Pancreas (tissue), 10 donors: ENCODE data around the gene CDC34. TPM values are rescaled to one million over a fixed set of nuclear protein-coding genes. Genes with fewer than 3 reads are reported as not detected.

Experiments used
- ATAC-seq, 4 donors: fragments of 200-7000 bp; cut with Tn5 transposase; one replicate each; pipeline versions ENCODE4 v1.8.0 to v1.9.1; 2020; ENCODE audit warnings: mild to moderate bottlenecking in 4 of 4, moderate library complexity in 4 of 4
- DNase-seq, 6 donors: peaks; one replicate each; pipeline ENCODE4 v3.0.0-alpha.2; 2020
- FAIRE-seq: peaks from 2 replicates; lab custom pipeline; 2012; peaks lifted over from hg19 to GRCh38; lab: Jason Lieb, UNC
- H3K27ac ChIP-seq, 4 donors: fragments of 200-600 bp; sonication (generic); 1 replicate in 3 of 4; 2 replicates in 1 of 4; pipeline versions ENCODE4 v1.5.0 to v1.8.0; 2020
- H3K27me3 ChIP-seq, 4 donors: fragments of 200-600 bp; one replicate each; pipeline ENCODE4 v1.8.0; 2021
- H3K36me3 ChIP-seq, 3 donors: fragments of 200-600 bp; sonication (generic) in 1 of 3; one replicate each; pipeline versions ENCODE4 v1.5.0 to v1.8.0; 2020 to 2021
- H3K4me1 ChIP-seq, 3 donors: fragments of 200-600 bp; one replicate each; pipeline ENCODE4 v1.8.0; 2021
- H3K4me3 ChIP-seq, 4 donors: fragments of 200-600 bp; sonication (generic) in 2 of 4; one replicate each; pipeline versions ENCODE4 v1.5.0 to v1.8.0; 2020 to 2021
- H3K9me3 ChIP-seq, 4 donors: fragments of 200-600 bp; one replicate each; pipeline ENCODE4 v1.8.0; 2021
- CTCF ChIP-seq, 4 donors: fragments of 200-600 bp; sonication (generic) in 3 of 4; IDR thresholded peaks; one replicate each; pipeline versions ENCODE4 v1.5.0 to v1.8.0; 2021; ENCODE audit warnings: antibody characterized with exemption in 4 of 4
- WGBS, 2 donors: extraction: QIAGEN DNeasy Blood & Tissue Kit; methylation state at CpG; one replicate each; pipeline ENCODE4 v1.1.7; 2013; 5-methylcytosine and 5-hydroxymethylcytosine counted together
- intact Hi-C, 3 donors: fragments of 100-400 bp; cut with DNase I; formaldehyde crosslinking; loops; one replicate each; pipeline versions ENCODE4 v1.11.1 to v1.14.2; 2022
- polyA plus RNA-seq, 2 donors: library from polyadenylated mRNA; stranded (reverse); fragments of 200-250 nt; gene quantifications; one replicate each; pipeline ENCODE4 v1.2.3, GENCODE V29; 2013
- total RNA-seq, 6 donors: library from RNA; stranded (reverse); fragmentation: NEBNext Ultra II Directional in 4 of 6; extraction: Animal tissue kit (Norgen Biotek cat#: 25700) in 4 of 6; gene quantifications; one replicate each; pipeline versions ENCODE4 v1.2.1 to v1.2.4, GENCODE V29; 2021 to 2023
- donor health status: healthy with polysubstance abuse.
- donor health status: DM: no; HTN: no; CAD: no; lungs with moderate emphysema.
- donor health status: DM: no; HTN: no; CAD: no.
- donor health status: control.
- donor health status: control.
- donor health status: Bipolar disorder and iron deficiency.
- donor health status: DM: yes; HTN: yes; CAD: no.
- donor health status: DM: no; HTN: no; CAD: no.
- donor health status: DM: no; HTN: no; CAD: no.
- donor health status: DM: yes; HTN: yes; CAD: no.

The CDC34 gene
- total and polyA plus RNA-seq, 8 donors, result 26.2 to 107 (median 45.6) TPM

GRCh38 chr19:495081-495401 lies 36.5 kb upstream of the CDC34 start:
- Histone ChIP-seq H3K36me3 (no peaks in the 10 kb centered on the region), H3K9me3 (no peaks in the 10 kb centered on the region), H3K4me3 (no peak overlapping the region), H3K27ac (no peak overlapping the region), H3K27me3 (peaks cover 0 to 10% (median 6%) of the 10 kb centered on the region in 4 donors), H3K4me1 (peaks cover 0 to 7% (median 5%) of the 10 kb centered on the region in 3 donors)
- FAIRE-seq (no peak), ATAC-seq (no peak), DNase-seq (peak in 3 of 6 donors; percentile 18 to 64 (median 37))
- intact Hi-C loops, result no loop called here
- WGBS, 2 donors, result 39 to 44% methylated on average over 10 of the region's 10 CpGs
- TF ChIP-seq CTCF (IDR thresholded peaks at IDR 0.05), result no peak

- ATAC-seq (peak in 3 of 4 donors; percentile 46 to 67 (median 58)), DNase-seq (peak in 3 of 6 donors; percentile 17 to 74 (median 46))
These were observed 36.0 kb upstream of the CDC34 start for GRCh38 chr19:495402-496111.

GRCh38 chr19:496112-496665 lies 35.4 kb upstream of the CDC34 start, which contains the start of gene MADCAM1:
MADCAM1 (plus strand) TSS chr19:496486; CDS start chr19:496500, 14 bp downstream.
- TF ChIP-seq CTCF (IDR thresholded peaks at IDR 0.05), result no peak
- H3K27me3 ChIP-seq, result peaks cover 0 to 10% (median 6%) of the 10 kb centered on the region in 4 donors
- H3K4me3 ChIP-seq, result no peak within 1 kb of the TSS
- peaks cover 0 to 7% (median 5%) of the 10 kb centered on the region in 3 donors for H3K4me1 ChIP-seq
- FAIRE-seq, result no peak
- WGBS, 2 donors, result 10 to 11% methylated on average over 31 to 33 of the region's 33 CpGs
- H3K27ac ChIP-seq, result no peak within 1 kb of the TSS
- intact Hi-C loops, result no loop called here
- no peaks in the 10 kb centered on the region for H3K36me3 ChIP-seq
- DNase-seq, result peak in 2 of 6 donors; percentile 29 to 72
- H3K9me3 ChIP-seq, result no peaks in the 10 kb centered on the region
- ATAC-seq, result no peak

More at GRCh38 chr19:495402-496111, 36.0 kb upstream of the CDC34 start:
- no peaks in the 10 kb centered on the region for H3K9me3 ChIP-seq
- H3K27me3 ChIP-seq, result peaks cover 0 to 10% (median 6%) of the 10 kb centered on the region in 4 donors
- H3K36me3 ChIP-seq, result no peaks in the 10 kb centered on the region
- WGBS, 2 donors, result 19 to 22% methylated on average over 32 of the region's 32 CpGs
- peak; percentile 28 to 57 (median 44) for TF ChIP-seq CTCF (IDR thresholded peaks at IDR 0.05)
- no peak overlapping the region for H3K4me3 ChIP-seq
- H3K27ac ChIP-seq, result no peak overlapping the region
- H3K4me1 ChIP-seq, result peaks cover 0 to 7% (median 5%) of the 10 kb centered on the region in 3 donors
- intact Hi-C loops, result no loop called here
- FAIRE-seq, result no peak

DNA sequence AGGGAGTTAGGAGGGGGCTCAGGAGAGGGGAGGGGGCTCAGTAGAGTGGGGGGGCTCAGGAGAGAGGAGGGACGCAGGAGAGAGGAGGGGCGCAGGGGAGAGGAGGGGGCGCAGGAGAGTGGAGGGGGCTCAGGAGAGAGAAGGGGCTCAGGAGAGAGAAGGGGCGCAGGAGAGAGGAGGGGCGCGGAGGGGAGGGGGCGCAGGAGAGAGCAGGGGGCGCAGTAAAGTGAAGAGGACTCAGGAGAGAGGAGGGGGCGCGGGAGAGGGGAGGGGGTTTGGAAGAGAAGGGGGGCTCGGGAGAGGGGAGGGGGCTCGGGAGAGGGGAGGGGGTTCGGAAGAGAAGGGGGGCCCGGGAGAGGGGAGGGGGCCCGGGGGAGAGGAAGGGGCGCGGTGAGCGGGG lies 34.6 kb upstream of the CDC34 start:
- Histone ChIP-seq H3K27me3 (peaks cover 0 to 10% (median 6%) of the 10 kb centered on the region in 4 donors), H3K9me3 (no peaks in the 10 kb centered on the region), H3K36me3 (no peaks in the 10 kb centered on the region), H3K4me1 (peaks cover 0 to 7% (median 5%) of the 10 kb centered on the region in 3 donors), H3K4me3 (no peak overlapping the region), H3K27ac (no peak overlapping the region)
- ATAC-seq, result no peak
- FAIRE-seq, result no peak
- WGBS, 2 donors, result 8 to 15% methylated on average over 12 to 18 of the region's 18 CpGs
- no peak for DNase-seq
- TF ChIP-seq CTCF (IDR thresholded peaks at IDR 0.05), result no peak
- intact Hi-C loops, result no loop called here
